H9 (cell line): ENCODE measurements around the gene TSPAN31. TPM values are rescaled to one million over a fixed set of nuclear protein-coding genes. Genes with fewer than 3 reads are reported as not detected.
A peak's percentile ranks its signal among the peaks of the same experiment; 100 is the strongest.

Source experiments
- DNase-seq: peaks from one replicate; pipeline ENCODE4 v3.0.0-alpha.2; 2017
- H2AFZ ChIP-seq: one replicate; pipeline ENCODE4 v1.6.1; 2013; ENCODE audit warnings: mild to moderate bottlenecking, low read length, control low read depth, moderate library complexity
- H2AK5ac ChIP-seq: 2 replicates; pipeline ENCODE4 v1.6.1; 2013; ENCODE audit warnings: low read length, control low read depth, mixed read lengths; ENCODE audit not compliant: insufficient read length
- H2BK120ac ChIP-seq: one replicate; pipeline ENCODE4 v1.6.1; 2013; ENCODE audit warnings: low read depth, mild to moderate bottlenecking, low read length, control low read depth, inconsistent platforms; ENCODE audit not compliant: poor library complexity, severe bottlenecking
- H2BK12ac ChIP-seq: 2 replicates; pipeline ENCODE4 v1.6.1; 2013; ENCODE audit warnings: low read length, control low read depth, mixed read lengths, low read depth; ENCODE audit not compliant: insufficient read length
- H2BK15ac ChIP-seq: 2 replicates; pipeline ENCODE4 v1.6.1; 2013; ENCODE audit warnings: low read depth, low read length, control low read depth
- H2BK20ac ChIP-seq: one replicate; pipeline ENCODE4 v1.6.1; 2013; ENCODE audit warnings: low read depth, mild to moderate bottlenecking, low read length, control low read depth, inconsistent platforms; ENCODE audit not compliant: poor library complexity, severe bottlenecking
- H2BK5ac ChIP-seq: 2 replicates; pipeline ENCODE4 v1.6.1; 2013; ENCODE audit warnings: low read length, control low read depth, mixed read lengths; ENCODE audit not compliant: insufficient read length
- H3K14ac ChIP-seq: 2 replicates; pipeline ENCODE4 v1.6.1; 2013; ENCODE audit warnings: low read length, control low read depth; ENCODE audit not compliant: insufficient read depth
- H3K18ac ChIP-seq: 2 replicates; pipeline ENCODE4 v1.6.1; 2013; ENCODE audit warnings: low read depth, mild to moderate bottlenecking, mixed read lengths, low read length, control low read depth; ENCODE audit not compliant: insufficient read length
- H3K23ac ChIP-seq: 2 replicates; pipeline ENCODE4 v1.6.1; 2013; ENCODE audit warnings: low read length, control low read depth, mixed read lengths, low read depth; ENCODE audit not compliant: insufficient read length
- H3K23me2 ChIP-seq: 2 replicates; pipeline ENCODE4 v1.6.1; 2013; ENCODE audit warnings: low read depth, mild to moderate bottlenecking, mixed read lengths, low read length, control low read depth; ENCODE audit not compliant: insufficient read length, poor library complexity, severe bottlenecking
- H3K27ac ChIP-seq: 2 replicates; pipeline ENCODE4 v1.5.1; 2013; ENCODE audit warnings: low read length, control low read depth, mixed read lengths, low read depth; ENCODE audit not compliant: insufficient read length
- H3K27me3 ChIP-seq: 2 replicates; pipeline ENCODE4 v1.6.1; 2013; ENCODE audit warnings: low read length, control low read depth, inconsistent platforms; ENCODE audit not compliant: insufficient read depth
- H3K4ac ChIP-seq: 2 replicates; pipeline ENCODE4 v1.6.1; 2013; ENCODE audit warnings: low read depth, mild to moderate bottlenecking, control low read depth, inconsistent platforms, low read length, moderate library complexity
- H3K4me1 ChIP-seq: 2 replicates; pipeline ENCODE4 v1.6.1; 2013; ENCODE audit warnings: low read length, control low read depth, inconsistent platforms; ENCODE audit not compliant: insufficient read depth
- H3K4me2 ChIP-seq: 2 replicates; pipeline ENCODE4 v1.6.1; 2013; ENCODE audit warnings: low read length, control low read depth, mixed read lengths; ENCODE audit not compliant: insufficient read length, insufficient read depth
- H3K56ac ChIP-seq: 2 replicates; pipeline ENCODE4 v1.6.1; 2013; ENCODE audit warnings: low read depth, mild to moderate bottlenecking, mixed read lengths, low read length, control low read depth; ENCODE audit not compliant: insufficient read length
- H3K79me1 ChIP-seq: 2 replicates; pipeline ENCODE4 v1.6.1; 2013; ENCODE audit warnings: low read depth, mild to moderate bottlenecking, moderate library complexity, low read length, control low read depth, inconsistent platforms; ENCODE audit not compliant: insufficient read depth, poor library complexity, severe bottlenecking
- H3K79me2 ChIP-seq: 2 replicates; pipeline ENCODE4 v1.6.1; 2013; ENCODE audit warnings: low read length, control low read depth, inconsistent platforms; ENCODE audit not compliant: insufficient read depth
- H3K9ac ChIP-seq: 2 replicates; pipeline ENCODE4 v1.6.1; 2013; ENCODE audit warnings: low read length, control low read depth, mixed read lengths; ENCODE audit not compliant: insufficient read length; ENCODE audit errors: extremely low read depth
- H3K9me3 ChIP-seq: one replicate; pipeline ENCODE4 v1.6.1; 2013; ENCODE audit warnings: low read depth, low read length, inconsistent platforms; ENCODE audit not compliant: control insufficient read depth
- H3T11ph ChIP-seq: one replicate; pipeline ENCODE4 v1.6.1; 2013; ENCODE audit warnings: mild to moderate bottlenecking, low read length, control low read depth, inconsistent platforms
- H4K20me1 ChIP-seq: one replicate; pipeline ENCODE4 v1.6.1; 2013; ENCODE audit not compliant: control insufficient read depth, insufficient read length, insufficient read depth
- H4K5ac ChIP-seq: 2 replicates; pipeline ENCODE4 v1.6.1; 2013; ENCODE audit warnings: low read depth, mild to moderate bottlenecking, mixed read lengths, low read length, control low read depth; ENCODE audit not compliant: insufficient read length
- H4K8ac ChIP-seq: replicated peaks from 2 replicates; pipeline ENCODE4 v1.6.1; 2013; ENCODE audit warnings: low read length, control low read depth, mixed read lengths, low read depth; ENCODE audit not compliant: insufficient read length
- H4K91ac ChIP-seq: 2 replicates; pipeline ENCODE4 v1.6.1; 2013; ENCODE audit warnings: low read depth, mild to moderate bottlenecking, moderate library complexity, mixed read lengths, low read length, control low read depth; ENCODE audit not compliant: insufficient read length
- H3K27ac Mint-ChIP-seq, 3 experiments: 2 replicates in 2 of 3; 3 replicates in 1 of 3; pipeline ENCODE4 v1.8.0; 2020 to 2021; ENCODE audit warnings: mixed read lengths in 3 of 3, mild to moderate bottlenecking in 1 of 3, moderate library complexity in 1 of 3
- H3K27me3 Mint-ChIP-seq: 2 replicates; pipeline ENCODE4 v1.8.0; 2021; ENCODE audit warnings: low read depth, mild to moderate bottlenecking, moderate library complexity, mixed read lengths
- H3K36me3 Mint-ChIP-seq, 3 experiments: 2 replicates in 2 of 3; 3 replicates in 1 of 3; pipeline ENCODE4 v1.8.0; 2020 to 2021; ENCODE audit warnings: low read depth in 3 of 3, mixed read lengths in 3 of 3; ENCODE audit not compliant: insufficient read depth in 1 of 3
- H3K4me1 Mint-ChIP-seq, 2 experiments: 2 replicates each; pipeline ENCODE4 v1.8.0; 2020; ENCODE audit warnings: mixed read lengths in 2 of 2
- H3K4me3 Mint-ChIP-seq, 2 experiments: 2 replicates in 1 of 2; 3 replicates in 1 of 2; pipeline ENCODE4 v1.8.0; 2020 to 2021; ENCODE audit warnings: mild to moderate bottlenecking in 2 of 2, mixed read lengths in 2 of 2, moderate library complexity in 1 of 2
- H3K9me3 Mint-ChIP-seq, 2 experiments: 2 replicates in 1 of 2; 3 replicates in 1 of 2; pipeline ENCODE4 v1.8.0; 2020; ENCODE audit warnings: mild to moderate bottlenecking in 2 of 2, mixed read lengths in 2 of 2, moderate library complexity in 1 of 2
- CTCF ChIP-seq: fragments of 200-600 bp; sonication (generic); conservative IDR thresholded peaks from 3 replicates; pipeline ENCODE4 v1.8.0; 2021; ENCODE audit warnings: antibody characterized with exemption, mild to moderate bottlenecking
- WGBS: extraction: QIAGEN DNeasy Blood & Tissue Kit; methylation state at CpG from one replicate; pipeline ENCODE4 v1.1.7; 2013; ENCODE audit warnings: missing lambda C conversion rate, low lambda C conversion rate, mixed read lengths; ENCODE audit not compliant: insufficient read length; ENCODE audit errors: extremely low coverage; 5-methylcytosine and 5-hydroxymethylcytosine counted together
- total RNA-seq: library from RNA; stranded (reverse); gene quantifications from 2 replicates; pipeline ENCODE4 v1.2.1, GENCODE V29; 2021

The TSPAN31 gene
- total RNA-seq, 1 experiment from 2014 or later: 20.0 TPM

- peak overlapping the region; percentile 100 for H3K27ac Mint-ChIP-seq
- peaks cover 13% of the 10 kb centered on the region for H3K27me3 Mint-ChIP-seq
- H2AK5ac ChIP-seq: no peak overlapping the region
- no peak overlapping the region for H4K8ac ChIP-seq
- H4K91ac ChIP-seq: no peak overlapping the region
- H3K4me1 Mint-ChIP-seq: peaks cover 19 to 25% of the 10 kb centered on the region in 2 experiments
- no peak overlapping the region for H3K56ac ChIP-seq
- H3K36me3 Mint-ChIP-seq: peaks cover 20 to 42% (median 31%) of the 10 kb centered on the region in 3 experiments
- no peaks in the 10 kb centered on the region for H4K20me1 ChIP-seq
- no peak overlapping the region for H2BK20ac ChIP-seq
- no peak overlapping the region for H3T11ph ChIP-seq
- peak overlapping the region; percentile 94 for H3K9ac ChIP-seq
- H3K79me1 ChIP-seq: no peaks in the 10 kb centered on the region
- no peak overlapping the region for H2BK12ac ChIP-seq
- H4K5ac ChIP-seq: no peak overlapping the region
- peaks cover 3% of the 10 kb centered on the region; the same call in 1 of the 2 replicates for H3K27me3 ChIP-seq
- peak overlapping the region; percentile 44 for H3K4me2 ChIP-seq
- WGBS: no CpG with 5 or more reads among the region's 16 CpGs
- peak; percentile 96 for DNase-seq
- TF ChIP-seq CTCF: no peak
- peak overlapping the region; percentile 17 for H3K27ac ChIP-seq
- H2BK15ac ChIP-seq: no peak overlapping the region
- no peak overlapping the region for H3K4ac ChIP-seq
- H3K4me1 ChIP-seq: peaks cover 3% of the 10 kb centered on the region; the same call in 1 of the 2 replicates
- H2BK120ac ChIP-seq: no peak overlapping the region
- H3K18ac ChIP-seq: no peak overlapping the region
- no peaks in the 10 kb centered on the region for H3K9me3 ChIP-seq
- no peak overlapping the region for H2BK5ac ChIP-seq
- no peak overlapping the region for H3K23ac ChIP-seq
- no peaks in the 10 kb centered on the region for H3K79me2 ChIP-seq
- H3K4me3 Mint-ChIP-seq: peak overlapping the region; percentile 98 to 99
- H3K14ac ChIP-seq: peak overlapping the region; percentile 98; the same call in 1 of the 2 replicates
- H3K9me3 Mint-ChIP-seq: no peaks in the 10 kb centered on the region
- no peak overlapping the region for H2AFZ ChIP-seq
- peaks cover 15% of the 10 kb centered on the region for H3K23me2 ChIP-seq
Measured at GRCh38 chr12:57771236-57771872, 26.5 kb downstream of the TSPAN31 start.
